CD4-positive, alpha-beta T cell treated with Interleukin-4 for 1 hour (primary cell): ENCODE data around the gene SMIM10L2A.
"Not testable (repeated sequence)": the region's sequence is repeated elsewhere in the genome, so short reads cannot be mapped to it uniquely, and the experiment has no call there.

Source experiments
- DNase-seq, 2 donors: peaks; one replicate each; pipeline ENCODE4 v3.0.0-alpha.2; 2020 to 2022

The SMIM10L2A gene

GRCh38 chrX:135421932-135422809, at the start of gene SMIM10L2A:
Gene SMIM10L2A (plus strand): TSS chrX:135421944. CDS start chrX:135422132, 188 bp downstream.
- DNase-seq, result no peak

- no peak for DNase-seq
Observed at GRCh38 chrX:135373357-135373756, 48.4 kb upstream of the SMIM10L2A start.

- DNase-seq, result peak in 1 of 2 donors; percentile 1
Observed at GRCh38 chrX:135382260-135382659, 39.5 kb upstream of the SMIM10L2A start.

- no peak for DNase-seq
Observed at GRCh38 chrX:135383249-135383648, 38.5 kb upstream of the SMIM10L2A start.

- peak; percentile 39 to 72 for DNase-seq
Observed at GRCh38 chrX:135384161-135384836, 37.4 kb upstream of the SMIM10L2A start.

- no peak for DNase-seq
Observed at GRCh38 chrX:135388841-135389240, 32.9 kb upstream of the SMIM10L2A start.

- no peak for DNase-seq
Observed at GRCh38 chrX:135389243-135389642, 32.5 kb upstream of the SMIM10L2A start.

GRCh38 chrX:135389717-135390116, 32.0 kb upstream of the SMIM10L2A start:
- no peak for DNase-seq

- no peak for DNase-seq
Observed at GRCh38 chrX:135391734-135392133, 30.0 kb upstream of the SMIM10L2A start.

GRCh38 chrX:135393051-135393450, 28.7 kb upstream of the SMIM10L2A start:
- DNase-seq, result no peak

GRCh38 chrX:135395064-135395463, 26.7 kb upstream of the SMIM10L2A start:
- DNase-seq, result no peak

GRCh38 chrX:135396109-135396508, 25.6 kb upstream of the SMIM10L2A start:
- no peak for DNase-seq

GRCh38 chrX:135396566-135396965, 25.2 kb upstream of the SMIM10L2A start:
- no peak for DNase-seq

- DNase-seq, result no peak
Observed at GRCh38 chrX:135397652-135398051, 24.1 kb upstream of the SMIM10L2A start.

- DNase-seq, result no peak
Observed at GRCh38 chrX:135403374-135403773, 18.4 kb upstream of the SMIM10L2A start.

GRCh38 chrX:135406428-135406827, 15.3 kb upstream of the SMIM10L2A start:
- DNase-seq, result not testable (repeated sequence)

- no peak for DNase-seq
Observed at GRCh38 chrX:135408794-135409193, 12.9 kb upstream of the SMIM10L2A start.

GRCh38 chrX:135410861-135411627, 10.7 kb upstream of the SMIM10L2A start:
- DNase-seq, result no peak

GRCh38 chrX:135411893-135412292, 9.9 kb upstream of the SMIM10L2A start:
- no peak for DNase-seq

GRCh38 chrX:135416546-135416945, 5.2 kb upstream of the SMIM10L2A start:
- DNase-seq, result no peak

GRCh38 chrX:135420831-135421230, 913 bp upstream of the SMIM10L2A start:
- no peak for DNase-seq

- DNase-seq, result peak; percentile 90 to 91
Observed at GRCh38 chrX:135421537-135421931, 210 bp upstream of the SMIM10L2A start.

- not testable (repeated sequence) for DNase-seq
Observed at GRCh38 chrX:135422810-135423168, 1.0 kb downstream of the SMIM10L2A start.
